GM19240 (cell line): Measurements from ENCODE around the gene PLA2G7.

ENCODE experiments used
- DNase-seq: peaks from one replicate; pipeline ENCODE4 v3.0.0; 2011; ENCODE audit warnings: low spot score; ENCODE audit not compliant: insufficient read length

Gene PLA2G7

DNA sequence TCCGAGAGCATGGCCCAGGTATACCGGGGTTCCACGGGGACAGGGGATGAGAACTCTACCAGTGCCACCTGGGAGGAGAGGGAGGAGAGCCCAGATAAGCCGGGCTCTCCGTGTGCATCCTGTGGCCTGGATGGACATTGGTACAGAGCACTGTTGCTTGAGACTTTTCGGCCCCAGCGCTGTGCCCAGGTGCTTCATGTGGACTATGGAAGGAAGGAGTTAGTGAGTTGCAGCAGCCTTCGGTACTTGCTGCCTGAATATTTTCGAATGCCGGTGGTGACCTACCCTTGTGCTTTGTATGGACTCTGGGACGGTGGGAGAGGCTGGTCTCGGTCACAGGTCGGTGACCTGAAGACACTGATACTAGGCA lies 46.2 kb downstream of the PLA2G7 start:
- DNase-seq = no peak

DNA sequence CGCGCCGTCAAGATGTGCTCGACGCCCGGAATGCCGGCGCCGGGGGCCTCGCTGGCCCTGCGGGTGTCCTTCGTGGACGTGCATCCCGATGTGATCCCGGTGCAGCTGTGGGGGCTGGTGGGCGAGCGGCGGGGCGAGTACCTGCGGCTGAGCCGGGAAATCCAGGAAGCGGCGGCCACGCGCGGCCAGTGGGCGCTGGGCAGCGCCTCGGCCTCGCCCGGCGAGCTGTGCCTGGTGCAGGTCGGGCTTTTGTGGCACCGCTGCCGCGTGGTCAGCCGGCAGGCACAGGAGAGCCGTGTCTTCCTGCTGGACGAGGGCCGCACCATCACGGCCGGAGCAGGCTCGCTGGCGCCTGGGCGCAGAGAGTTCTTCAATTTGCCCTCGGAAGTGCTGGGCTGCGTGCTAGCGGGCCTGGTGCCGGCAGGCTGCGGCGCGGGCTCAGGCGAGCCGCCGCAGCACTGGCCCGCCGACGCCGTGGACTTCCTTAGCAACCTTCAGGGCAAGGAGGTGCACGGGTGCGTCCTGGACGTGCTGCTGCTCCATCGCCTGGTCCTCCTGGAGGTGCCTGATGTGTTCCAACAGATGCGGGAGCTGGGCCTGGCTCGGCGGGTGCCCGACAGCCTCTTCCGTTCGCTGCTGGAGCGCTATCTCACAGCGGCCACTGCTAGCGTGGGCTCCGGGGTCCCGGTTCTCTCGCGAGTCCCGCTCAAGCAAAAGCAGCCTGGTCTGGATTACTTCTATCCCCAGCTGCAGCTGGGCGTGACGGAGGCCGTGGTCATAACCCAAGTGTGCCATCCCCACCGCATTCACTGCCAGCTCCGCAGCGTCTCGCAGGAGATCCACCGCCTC lies 46.8 kb downstream of the PLA2G7 start:
- DNase-seq = no peak

DNA sequence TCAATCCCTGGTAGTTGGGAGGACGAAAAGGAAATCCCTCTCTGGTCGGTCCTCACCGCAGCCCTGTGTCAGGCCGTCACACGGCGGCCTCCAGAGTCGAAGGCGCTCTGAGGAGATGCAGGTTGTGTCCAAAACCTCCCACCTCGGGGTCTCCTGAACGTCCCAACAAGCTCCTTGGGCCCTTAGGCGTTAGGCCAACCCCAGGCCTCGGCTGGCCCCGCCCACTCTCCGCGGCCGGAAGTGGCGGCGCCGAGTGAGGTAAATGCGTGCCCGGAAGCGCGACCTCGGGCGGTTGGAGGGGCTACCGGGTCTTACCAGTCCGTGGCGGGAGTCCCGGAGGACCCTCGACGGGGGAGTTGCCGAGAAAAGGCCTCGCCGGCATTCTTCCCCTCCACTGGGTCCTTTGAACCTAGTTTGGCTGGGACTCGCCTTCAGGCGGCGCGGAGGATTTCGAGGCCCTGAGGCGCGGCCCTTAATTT lies 47.5 kb downstream of the PLA2G7 start, which contains the start of gene TDRD6:
Gene TDRD6, plus strand, starts transcription at position 267 of the 479 bp plus-strand sequence. CDS start 244 bp downstream, outside the sequence.
- DNase-seq = no peak

DNA sequence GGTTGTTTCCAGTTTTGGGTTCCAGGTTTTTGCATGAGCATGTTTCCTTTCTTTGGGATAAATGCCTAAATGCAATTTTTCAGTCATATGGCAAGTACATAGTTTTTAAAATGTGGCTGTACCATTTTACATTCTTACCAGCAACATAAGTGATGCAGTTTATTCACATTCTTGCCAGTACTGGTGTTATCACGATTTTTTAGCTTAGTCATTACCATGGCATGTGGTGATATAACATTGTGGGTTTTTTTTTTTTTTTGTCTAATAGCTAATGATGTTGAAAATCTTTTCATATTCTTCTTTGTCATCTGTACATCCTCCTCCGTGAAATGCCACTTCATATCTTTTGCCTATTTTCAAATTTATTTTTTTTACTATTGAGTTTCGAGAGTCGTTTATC lies 50.4 kb downstream of the PLA2G7 start:
- no peak for DNase-seq

DNA sequence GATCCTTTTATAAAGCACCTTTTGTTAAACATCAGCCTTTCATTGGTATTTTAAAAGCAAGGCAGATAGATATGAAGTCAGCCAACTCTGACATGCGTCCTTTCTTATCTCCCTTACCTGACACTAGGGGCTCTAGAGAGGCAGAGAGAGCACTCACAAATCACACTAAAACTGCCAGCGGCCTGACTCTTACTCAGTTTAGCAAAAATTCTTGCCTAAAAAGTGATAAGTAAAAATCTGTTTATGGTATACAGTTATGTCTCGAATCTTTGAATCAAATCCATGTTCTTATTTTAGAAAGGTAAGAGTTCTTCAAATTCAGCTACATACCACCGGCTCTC lies 57.9 kb downstream of the PLA2G7 start:
- DNase-seq = no peak

DNA sequence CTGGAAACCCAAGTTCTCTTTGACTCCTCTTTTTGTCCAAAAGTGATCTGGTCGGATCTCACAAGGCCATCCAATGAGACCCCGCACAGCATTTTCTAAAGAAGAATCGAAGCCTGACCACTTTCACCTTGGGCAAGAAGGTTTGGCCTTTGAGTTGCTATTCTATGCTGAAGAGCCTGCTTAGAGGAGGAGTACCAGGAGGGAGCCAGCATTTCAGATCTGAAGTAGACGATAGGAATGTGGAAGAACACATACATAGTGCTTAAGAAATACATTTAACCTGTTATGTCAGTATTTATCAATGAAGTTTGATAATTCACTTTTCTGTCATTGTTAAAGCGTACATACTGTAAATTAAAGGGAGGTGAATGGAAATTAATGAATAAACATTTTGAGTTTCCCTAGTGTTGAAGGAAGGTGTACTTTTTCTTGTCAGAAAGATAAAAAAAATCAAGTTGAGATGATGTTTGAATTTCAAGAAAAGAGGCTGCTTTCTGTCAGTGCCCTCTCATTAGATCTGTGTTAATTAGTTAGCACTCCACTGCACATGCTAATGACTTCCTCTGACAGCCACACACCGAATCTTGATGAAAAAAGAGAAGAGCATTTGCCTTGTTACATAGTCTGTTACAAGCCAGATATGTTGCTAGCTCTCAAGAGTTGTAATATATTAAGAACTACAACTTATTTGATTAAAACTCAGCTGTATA lies 58.4 kb downstream of the PLA2G7 start:
- DNase-seq = no peak

DNA sequence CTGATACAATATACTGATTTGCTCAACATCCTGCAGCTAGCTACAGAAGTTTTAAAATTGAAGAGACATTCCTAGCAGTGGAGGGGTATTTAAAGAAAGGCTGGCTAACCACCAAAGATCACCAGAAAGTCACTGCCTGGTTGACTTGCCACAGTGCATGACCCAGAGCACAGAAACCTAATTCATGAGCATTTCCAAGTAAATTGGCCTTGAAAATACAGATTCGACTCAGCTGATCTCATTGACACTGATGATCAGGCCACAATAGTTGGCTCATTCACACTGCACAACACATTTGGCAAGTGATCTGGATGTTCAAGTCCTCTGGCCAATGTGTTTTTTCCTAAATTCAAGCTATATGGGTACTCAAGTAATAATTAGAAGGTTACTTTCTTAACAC lies 60.8 kb downstream of the PLA2G7 start:
- DNase-seq = no peak

DNA sequence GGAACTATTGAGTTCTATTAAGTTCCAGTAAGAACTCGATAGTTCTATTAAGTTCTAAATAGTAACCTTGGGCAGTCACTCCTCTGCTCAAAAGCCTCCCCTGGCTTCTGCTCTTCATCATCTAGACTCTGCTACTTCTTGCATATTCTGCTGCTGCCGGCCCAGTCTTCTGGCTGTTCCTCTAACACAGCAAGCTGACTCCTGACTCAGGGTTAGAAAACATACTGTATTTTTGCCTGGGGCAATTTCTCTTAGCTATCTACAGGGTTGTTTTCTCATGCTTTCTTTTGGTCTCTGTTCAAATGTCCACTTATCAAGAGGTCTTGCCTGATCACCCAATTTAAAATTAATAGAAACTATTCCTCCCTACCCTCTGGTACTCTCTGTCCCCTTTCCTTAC lies 67.8 kb downstream of the PLA2G7 start:
- no peak for DNase-seq

DNA sequence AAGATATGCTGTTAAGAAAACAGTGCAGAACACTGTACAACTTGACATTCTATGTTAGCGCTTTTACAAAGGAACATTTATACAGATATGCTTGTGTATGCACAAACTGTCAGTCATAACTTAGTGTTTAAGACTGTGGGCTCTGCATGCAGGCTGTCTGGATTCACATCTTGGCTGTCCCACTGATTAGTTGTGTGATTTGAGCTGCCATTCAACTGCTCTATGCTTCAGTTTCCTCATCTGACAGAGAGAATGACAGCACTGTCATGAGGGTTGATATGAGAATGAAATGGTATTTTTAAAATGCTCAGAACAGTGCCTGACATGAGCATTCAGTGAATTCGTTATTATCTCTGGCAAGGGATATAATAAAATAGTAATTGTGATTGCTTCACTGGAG lies 73.7 kb downstream of the PLA2G7 start:
- DNase-seq = no peak

DNA sequence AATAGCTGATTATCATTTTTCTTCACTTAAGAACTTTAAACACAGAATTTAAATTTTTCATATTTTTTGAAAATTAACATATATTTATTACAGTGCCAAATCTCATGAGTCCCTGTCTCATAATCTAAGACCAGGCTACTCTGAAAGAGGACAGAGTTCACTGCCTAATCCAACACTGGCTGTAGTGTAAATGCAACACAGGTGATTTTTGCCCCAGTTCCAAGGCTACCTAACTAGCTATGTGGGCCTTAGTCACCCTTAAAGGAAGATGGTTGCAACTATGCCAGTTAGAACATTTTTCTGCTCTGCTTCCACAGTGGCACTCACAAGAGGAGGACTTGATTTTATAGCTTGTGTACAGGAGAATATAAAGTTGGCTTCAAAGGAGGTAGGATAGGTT lies 77.5 kb downstream of the PLA2G7 start:
- DNase-seq = no peak

DNA sequence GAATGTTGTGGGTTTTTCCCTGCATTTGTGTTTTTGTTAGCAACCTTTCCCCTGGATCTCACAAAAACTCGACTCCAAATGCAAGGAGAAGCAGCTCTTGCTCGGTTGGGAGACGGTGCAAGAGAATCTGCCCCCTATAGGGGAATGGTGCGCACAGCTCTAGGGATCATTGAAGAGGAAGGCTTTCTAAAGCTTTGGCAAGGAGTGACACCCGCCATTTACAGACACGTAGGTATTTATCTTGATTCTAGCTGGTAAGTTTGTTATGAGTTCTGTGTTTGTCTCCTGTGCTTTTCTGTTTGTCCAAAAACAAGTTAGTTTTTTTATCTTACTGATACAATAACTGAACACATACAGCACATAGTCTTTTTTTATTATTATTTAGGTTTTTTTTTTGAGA lies 79.4 kb downstream of the PLA2G7 start:
- no peak for DNase-seq
